Measurements from ENCODE around the gene ZNF346.

ZNF346 gene

DNA sequence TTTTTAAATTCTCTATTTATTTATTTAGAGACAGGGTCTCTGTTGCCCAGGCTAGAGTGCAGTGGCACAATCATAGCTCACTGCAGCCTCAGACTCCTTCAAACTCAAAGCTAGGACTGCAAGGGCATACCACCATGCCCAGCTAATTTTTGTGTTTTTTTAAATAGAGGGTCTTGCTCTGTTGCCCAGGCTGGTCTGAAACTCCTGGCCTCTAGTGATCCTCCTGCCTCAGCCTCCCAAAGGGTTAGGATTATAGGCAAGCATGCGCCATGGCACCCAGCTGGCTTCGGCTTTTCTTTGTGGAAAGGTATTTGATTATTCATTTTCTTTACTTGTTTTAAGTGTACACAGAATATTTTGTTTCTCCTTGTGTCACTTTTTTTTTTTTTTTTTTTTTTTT is 5.2 kb downstream of the ZNF346 start:
- Histone ChIP-seq H4K8ac (ENCODE audit: low read depth, low read length) (no peak overlapping the region), H2BK120ac (ENCODE audit: insufficient read depth, low read length, poor library complexity) (no peak overlapping the region), H4K91ac (ENCODE audit: low read depth, low read length) (no peak overlapping the region), H3K79me1 (ENCODE audit: low read length) (peaks cover 3% of the 10 kb centered on the region), H3K23ac (ENCODE audit: low read length) (no peak overlapping the region), H3K4ac (ENCODE audit: low read depth, low read length) (no peak overlapping the region), H2BK12ac (ENCODE audit: low read length) (no peak overlapping the region), H3K4me3 (ENCODE audit: low read depth, low read length) (no peak overlapping the region), H3K79me2 (ENCODE audit: control insufficient read depth, insufficient read depth, low read length, poor library complexity) (peaks cover 3% of the 10 kb centered on the region), H3K27ac (ENCODE audit: low read depth, low read length) (no peak overlapping the region), H2AK5ac (ENCODE audit: low read length) (no peak overlapping the region), H3K9ac (ENCODE audit: low read length) (no peak overlapping the region), H3K4me2 (ENCODE audit: low read length) (no peak overlapping the region), H3K14ac (ENCODE audit: low read length) (no peak overlapping the region), H2AFZ (ENCODE audit: insufficient read depth, low read length, poor library complexity) (no peak overlapping the region), H3K27me3 (ENCODE audit: insufficient read depth, low read length) (no peaks in the 10 kb centered on the region), H3K9me3 (ENCODE audit: insufficient read depth, low read depth, low read length) (no peaks in the 10 kb centered on the region), H4K12ac (ENCODE audit: low read depth, low read length) (no peak overlapping the region), H3K18ac (ENCODE audit: low read length) (no peak overlapping the region), H3K36me3 (ENCODE audit: control insufficient read depth in 1 of 2, insufficient read depth in 2 of 2, low read length in 2 of 2) (peaks cover 5 to 6% of the 10 kb centered on the region in 2 experiments), H3K4me1 (ENCODE audit: control insufficient read depth in 1 of 2, insufficient read depth in 2 of 2, low read length in 2 of 2) (peaks cover 3 to 6% of the 10 kb centered on the region in 2 experiments), H2BK5ac (ENCODE audit: low read depth, low read length, poor library complexity) (no peak overlapping the region)
- no peak for DNase-seq
- WGBS (ENCODE audit: extremely low coverage, insufficient coverage, insufficient read length) = no CpG with 5 or more reads among the region's 2 CpGs

DNA sequence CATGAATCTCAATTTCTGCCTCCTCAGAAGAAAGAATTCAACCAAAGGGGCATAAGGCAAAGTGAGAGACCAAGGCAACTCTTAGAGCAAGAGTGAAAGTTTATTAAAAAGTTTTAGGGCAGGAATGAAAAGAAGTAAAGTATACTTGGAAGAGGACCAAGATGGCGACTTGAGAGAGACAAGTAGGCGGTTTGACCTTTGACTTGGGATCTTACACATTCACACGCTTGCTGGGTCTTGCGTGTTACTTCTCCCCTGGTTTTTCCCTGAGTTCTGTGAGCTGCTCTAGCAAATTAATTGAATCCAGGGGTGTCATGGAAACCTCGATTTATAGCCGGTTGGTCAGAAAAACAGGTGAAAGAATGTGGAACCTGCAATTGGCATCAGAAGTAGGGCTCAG is 7.0 kb downstream of the ZNF346 start:
- Histone ChIP-seq H4K8ac (ENCODE audit: low read depth, low read length) (no peak overlapping the region), H3K79me1 (ENCODE audit: low read length) (no peaks in the 10 kb centered on the region), H2BK12ac (ENCODE audit: low read length) (no peak overlapping the region), H2AK5ac (ENCODE audit: low read length) (no peak overlapping the region), H2AFZ (ENCODE audit: insufficient read depth, low read length, poor library complexity) (no peak overlapping the region), H4K91ac (ENCODE audit: low read depth, low read length) (no peak overlapping the region), H3K18ac (ENCODE audit: low read length) (no peak overlapping the region), H3K4ac (ENCODE audit: low read depth, low read length) (no peak overlapping the region), H3K27me3 (ENCODE audit: insufficient read depth, low read length) (no peaks in the 10 kb centered on the region), H2BK5ac (ENCODE audit: low read depth, low read length, poor library complexity) (no peak overlapping the region), H4K12ac (ENCODE audit: low read depth, low read length) (no peak overlapping the region), H3K4me3 (ENCODE audit: low read depth, low read length) (no peak overlapping the region), H3K27ac (ENCODE audit: low read depth, low read length) (no peak overlapping the region), H3K79me2 (ENCODE audit: control insufficient read depth, insufficient read depth, low read length, poor library complexity) (no peaks in the 10 kb centered on the region), H3K4me2 (ENCODE audit: low read length) (no peak overlapping the region), H3K4me1 (ENCODE audit: control insufficient read depth in 1 of 2, insufficient read depth in 2 of 2, low read length in 2 of 2) (no peaks in the 10 kb centered on the region), H3K9ac (ENCODE audit: low read length) (no peak overlapping the region), H3K9me3 (ENCODE audit: insufficient read depth, low read depth, low read length) (no peaks in the 10 kb centered on the region), H3K36me3 (ENCODE audit: control insufficient read depth in 1 of 2, insufficient read depth in 2 of 2, low read length in 2 of 2) (peaks cover 5 to 6% of the 10 kb centered on the region in 2 experiments), H3K23ac (ENCODE audit: low read length) (no peak overlapping the region), H2BK120ac (ENCODE audit: insufficient read depth, low read length, poor library complexity) (no peak overlapping the region), H3K14ac (ENCODE audit: low read length) (no peak overlapping the region)
- no CpG with 5 or more reads among the region's 6 CpGs for WGBS (ENCODE audit: extremely low coverage, insufficient coverage, insufficient read length)
- DNase-seq = no peak

DNA sequence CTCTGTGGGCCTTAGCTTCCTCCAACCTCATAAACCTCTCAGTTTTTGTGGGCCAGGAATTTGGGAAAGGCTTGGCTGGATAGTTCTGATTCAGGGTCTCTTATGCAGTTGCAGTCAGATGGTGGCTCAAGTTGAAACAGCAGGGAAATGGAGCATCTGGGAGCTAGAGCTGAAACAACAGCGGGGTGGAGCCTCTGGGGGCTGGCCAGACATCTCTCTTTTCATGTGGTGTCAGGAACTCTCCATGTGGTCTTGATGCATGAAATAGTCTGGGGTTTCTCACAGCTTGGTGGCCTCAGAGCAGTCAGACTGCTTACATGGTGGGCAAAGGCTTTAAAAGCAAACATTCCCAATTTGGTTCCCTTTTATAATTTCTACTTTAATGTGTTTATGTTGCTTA is 13.5 kb downstream of the ZNF346 start:
- Histone ChIP-seq H3K14ac (ENCODE audit: low read length) (no peak overlapping the region), H2BK12ac (ENCODE audit: low read length) (no peak overlapping the region), H3K79me1 (ENCODE audit: low read length) (no peaks in the 10 kb centered on the region), H3K4me3 (ENCODE audit: low read depth, low read length) (no peak overlapping the region), H3K4me2 (ENCODE audit: low read length) (no peak overlapping the region), H3K9ac (ENCODE audit: low read length) (no peak overlapping the region), H3K4ac (ENCODE audit: low read depth, low read length) (no peak overlapping the region), H3K36me3 (ENCODE audit: control insufficient read depth in 1 of 2, insufficient read depth in 2 of 2, low read length in 2 of 2) (peaks cover 2 to 4% of the 10 kb centered on the region in 2 experiments), H4K91ac (ENCODE audit: low read depth, low read length) (no peak overlapping the region), H3K9me3 (ENCODE audit: insufficient read depth, low read depth, low read length) (no peaks in the 10 kb centered on the region), H2AK5ac (ENCODE audit: low read length) (no peak overlapping the region), H4K8ac (ENCODE audit: low read depth, low read length) (no peak overlapping the region), H2AFZ (ENCODE audit: insufficient read depth, low read length, poor library complexity) (no peak overlapping the region), H3K27me3 (ENCODE audit: insufficient read depth, low read length) (no peaks in the 10 kb centered on the region), H3K18ac (ENCODE audit: low read length) (no peak overlapping the region), H3K27ac (ENCODE audit: low read depth, low read length) (no peak overlapping the region), H3K4me1 (ENCODE audit: control insufficient read depth in 1 of 2, insufficient read depth in 2 of 2, low read length in 2 of 2) (no peaks in the 10 kb centered on the region), H3K79me2 (ENCODE audit: control insufficient read depth, insufficient read depth, low read length, poor library complexity) (no peaks in the 10 kb centered on the region), H2BK5ac (ENCODE audit: low read depth, low read length, poor library complexity) (no peak overlapping the region), H4K12ac (ENCODE audit: low read depth, low read length) (no peak overlapping the region), H3K23ac (ENCODE audit: low read length) (no peak overlapping the region), H2BK120ac (ENCODE audit: insufficient read depth, low read length, poor library complexity) (no peak overlapping the region)
- DNase-seq = no peak
- WGBS (ENCODE audit: extremely low coverage, insufficient coverage, insufficient read length) = no CpG with 5 or more reads among the region's 1 CpG

DNA sequence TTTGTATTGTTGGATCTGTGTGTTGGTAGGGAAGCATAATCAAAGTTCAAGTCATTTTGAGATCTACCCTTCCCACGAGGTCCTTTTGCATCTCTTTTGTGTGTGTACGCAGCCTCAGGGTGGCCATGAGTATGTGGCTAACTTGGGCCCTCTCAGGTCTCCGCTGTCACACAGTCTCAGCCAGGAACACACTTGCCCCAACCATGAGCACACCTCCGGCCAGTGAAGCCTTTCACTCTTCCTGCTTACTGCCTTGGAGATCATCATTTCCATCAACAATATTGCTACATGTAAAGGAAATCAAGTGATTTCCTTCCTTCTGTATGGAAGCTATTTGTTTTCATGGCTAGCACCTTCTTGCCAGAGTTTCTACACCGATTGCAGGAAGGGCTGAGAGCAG is 13.9 kb downstream of the ZNF346 start:
- DNase-seq = no peak
- Histone ChIP-seq H2AK5ac (ENCODE audit: low read length) (no peak overlapping the region), H3K14ac (ENCODE audit: low read length) (no peak overlapping the region), H3K36me3 (ENCODE audit: control insufficient read depth in 1 of 2, insufficient read depth in 2 of 2, low read length in 2 of 2) (peaks cover 4 to 5% of the 10 kb centered on the region in 2 experiments), H4K8ac (ENCODE audit: low read depth, low read length) (no peak overlapping the region), H4K91ac (ENCODE audit: low read depth, low read length) (no peak overlapping the region), H3K4ac (ENCODE audit: low read depth, low read length) (no peak overlapping the region), H3K4me1 (ENCODE audit: control insufficient read depth in 1 of 2, insufficient read depth in 2 of 2, low read length in 2 of 2) (no peaks in the 10 kb centered on the region), H3K9ac (ENCODE audit: low read length) (no peak overlapping the region), H4K12ac (ENCODE audit: low read depth, low read length) (no peak overlapping the region), H2BK120ac (ENCODE audit: insufficient read depth, low read length, poor library complexity) (no peak overlapping the region), H3K9me3 (ENCODE audit: insufficient read depth, low read depth, low read length) (no peaks in the 10 kb centered on the region), H3K27ac (ENCODE audit: low read depth, low read length) (no peak overlapping the region), H3K79me1 (ENCODE audit: low read length) (no peaks in the 10 kb centered on the region), H3K23ac (ENCODE audit: low read length) (no peak overlapping the region), H3K18ac (ENCODE audit: low read length) (no peak overlapping the region), H3K27me3 (ENCODE audit: insufficient read depth, low read length) (no peaks in the 10 kb centered on the region), H2BK5ac (ENCODE audit: low read depth, low read length, poor library complexity) (no peak overlapping the region), H3K4me3 (ENCODE audit: low read depth, low read length) (no peak overlapping the region), H3K4me2 (ENCODE audit: low read length) (no peak overlapping the region), H3K79me2 (ENCODE audit: control insufficient read depth, insufficient read depth, low read length, poor library complexity) (no peaks in the 10 kb centered on the region), H2BK12ac (ENCODE audit: low read length) (no peak overlapping the region), H2AFZ (ENCODE audit: insufficient read depth, low read length, poor library complexity) (no peak overlapping the region)
- WGBS (ENCODE audit: extremely low coverage, insufficient coverage, insufficient read length) = no CpG with 5 or more reads among the region's 5 CpGs

Measured in trophoblast cell (in vitro differentiated cells and primary cell).